ENCODE measurements around the gene TNRC18. TPM values are rescaled to one million over a fixed set of nuclear protein-coding genes. Genes with fewer than 3 reads are reported as not detected.

Gene TNRC18
- total and polyA plus RNA-seq, 4 donors: 2.3 to 37.1 (median 20.4) TPM

DNA sequence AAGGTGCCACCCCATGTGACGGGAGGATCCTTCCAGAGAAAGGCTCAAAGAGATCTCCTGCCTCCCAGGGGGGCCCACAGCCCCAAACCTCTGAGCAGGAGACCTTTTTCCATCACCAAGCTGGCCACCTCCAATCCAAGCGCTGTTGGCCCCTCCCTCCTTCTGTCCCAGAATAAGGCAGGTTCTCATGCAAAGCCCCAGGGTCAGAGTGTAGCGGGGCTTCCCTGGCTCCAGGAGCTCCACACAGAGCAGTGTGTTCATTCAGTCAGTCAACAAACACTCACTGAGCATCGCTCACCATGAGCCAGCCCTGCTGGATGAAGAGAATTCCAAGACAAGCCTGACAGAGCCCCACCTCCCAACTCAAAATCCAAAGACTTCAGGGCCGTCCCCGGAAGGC, 39.0 kb downstream of the TNRC18 start:
- peaks cover 4 to 12% (median 7%) of the 10 kb centered on the region in 4 donors for H3K4me1 ChIP-seq (ENCODE audit: control insufficient read depth in 4 of 4, insufficient read depth in 4 of 4, low read length in 3 of 4)
- H3K4me3 ChIP-seq (ENCODE audit: low read depth in 1 of 3, low read length in 3 of 3): no peak overlapping the region
- peaks cover 4 to 19% (median 13%) of the 10 kb centered on the region in 4 donors for H3K36me3 ChIP-seq (ENCODE audit: control insufficient read depth in 4 of 4, insufficient read depth in 3 of 4, low read depth in 1 of 4, low read length in 3 of 4)
- no peak overlapping the region for H3K27ac ChIP-seq (ENCODE audit: low read depth in 1 of 2, low read length in 2 of 2)
- TF ChIP-seq GABPA (IDR thresholded peaks at IDR 0.05 in 1 of 2, conservative IDR thresholded peaks at IDR 0.05 in 1 of 2) (no peak), TAF1 (conservative IDR thresholded peaks at IDR 0.05) (no peak), SP1 (IDR thresholded peaks at IDR 0.05) (no peak), FOXA1 (IDR thresholded peaks at IDR 0.05) (no peak), MAX (IDR thresholded peaks at IDR 0.05) (no peak), ZBTB33 (IDR thresholded peaks at IDR 0.05) (no peak), NR2F2 (IDR thresholded peaks at IDR 0.05) (no peak), RXRA (IDR thresholded peaks at IDR 0.05) (no peak), HNF4G (IDR thresholded peaks at IDR 0.05) (no peak), RAD21 (IDR thresholded peaks at IDR 0.05) (no peak), JUND (IDR thresholded peaks at IDR 0.05) (no peak), HNF4A (conservative IDR thresholded peaks at IDR 0.05) (no peak)
- TF ChIP-seq, protein P1, sequence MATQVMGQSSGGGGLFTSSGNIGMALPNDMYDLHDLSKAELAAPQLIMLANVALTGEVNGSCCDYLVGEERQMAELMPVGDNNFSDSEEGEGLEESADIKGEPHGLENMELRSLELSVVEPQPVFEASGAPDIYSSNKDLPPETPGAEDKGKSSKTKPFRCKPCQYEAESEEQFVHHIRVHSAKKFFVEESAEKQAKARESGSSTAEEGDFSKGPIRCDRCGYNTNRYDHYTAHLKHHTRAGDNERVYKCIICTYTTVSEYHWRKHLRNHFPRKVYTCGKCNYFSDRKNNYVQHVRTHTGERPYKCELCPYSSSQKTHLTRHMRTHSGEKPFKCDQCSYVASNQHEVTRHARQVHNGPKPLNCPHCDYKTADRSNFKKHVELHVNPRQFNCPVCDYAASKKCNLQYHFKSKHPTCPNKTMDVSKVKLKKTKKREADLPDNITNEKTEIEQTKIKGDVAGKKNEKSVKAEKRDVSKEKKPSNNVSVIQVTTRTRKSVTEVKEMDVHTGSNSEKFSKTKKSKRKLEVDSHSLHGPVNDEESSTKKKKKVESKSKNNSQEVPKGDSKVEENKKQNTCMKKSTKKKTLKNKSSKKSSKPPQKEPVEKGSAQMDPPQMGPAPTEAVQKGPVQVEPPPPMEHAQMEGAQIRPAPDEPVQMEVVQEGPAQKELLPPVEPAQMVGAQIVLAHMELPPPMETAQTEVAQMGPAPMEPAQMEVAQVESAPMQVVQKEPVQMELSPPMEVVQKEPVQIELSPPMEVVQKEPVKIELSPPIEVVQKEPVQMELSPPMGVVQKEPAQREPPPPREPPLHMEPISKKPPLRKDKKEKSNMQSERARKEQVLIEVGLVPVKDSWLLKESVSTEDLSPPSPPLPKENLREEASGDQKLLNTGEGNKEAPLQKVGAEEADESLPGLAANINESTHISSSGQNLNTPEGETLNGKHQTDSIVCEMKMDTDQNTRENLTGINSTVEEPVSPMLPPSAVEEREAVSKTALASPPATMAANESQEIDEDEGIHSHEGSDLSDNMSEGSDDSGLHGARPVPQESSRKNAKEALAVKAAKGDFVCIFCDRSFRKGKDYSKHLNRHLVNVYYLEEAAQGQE (IDR thresholded peaks at IDR 0.05): no peak
- TF ChIP-seq, protein P2, sequence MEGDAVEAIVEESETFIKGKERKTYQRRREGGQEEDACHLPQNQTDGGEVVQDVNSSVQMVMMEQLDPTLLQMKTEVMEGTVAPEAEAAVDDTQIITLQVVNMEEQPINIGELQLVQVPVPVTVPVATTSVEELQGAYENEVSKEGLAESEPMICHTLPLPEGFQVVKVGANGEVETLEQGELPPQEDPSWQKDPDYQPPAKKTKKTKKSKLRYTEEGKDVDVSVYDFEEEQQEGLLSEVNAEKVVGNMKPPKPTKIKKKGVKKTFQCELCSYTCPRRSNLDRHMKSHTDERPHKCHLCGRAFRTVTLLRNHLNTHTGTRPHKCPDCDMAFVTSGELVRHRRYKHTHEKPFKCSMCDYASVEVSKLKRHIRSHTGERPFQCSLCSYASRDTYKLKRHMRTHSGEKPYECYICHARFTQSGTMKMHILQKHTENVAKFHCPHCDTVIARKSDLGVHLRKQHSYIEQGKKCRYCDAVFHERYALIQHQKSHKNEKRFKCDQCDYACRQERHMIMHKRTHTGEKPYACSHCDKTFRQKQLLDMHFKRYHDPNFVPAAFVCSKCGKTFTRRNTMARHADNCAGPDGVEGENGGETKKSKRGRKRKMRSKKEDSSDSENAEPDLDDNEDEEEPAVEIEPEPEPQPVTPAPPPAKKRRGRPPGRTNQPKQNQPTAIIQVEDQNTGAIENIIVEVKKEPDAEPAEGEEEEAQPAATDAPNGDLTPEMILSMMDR (IDR thresholded peaks at IDR 0.05; ENCODE audit: low read depth, low read length, missing input control): no peak
- TF ChIP-seq, protein P3, sequence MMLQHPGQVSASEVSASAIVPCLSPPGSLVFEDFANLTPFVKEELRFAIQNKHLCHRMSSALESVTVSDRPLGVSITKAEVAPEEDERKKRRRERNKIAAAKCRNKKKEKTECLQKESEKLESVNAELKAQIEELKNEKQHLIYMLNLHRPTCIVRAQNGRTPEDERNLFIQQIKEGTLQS (IDR thresholded peaks at IDR 0.05): no peak
- no peak for DNase-seq (ENCODE audit: low spot score)
- H3K9ac ChIP-seq (ENCODE audit: low read depth in 1 of 2, low read length in 2 of 2): no peak overlapping the region
- no peaks in the 10 kb centered on the region for H3K27me3 ChIP-seq (ENCODE audit: control insufficient read depth in 4 of 4, insufficient read depth in 4 of 4, low read length in 3 of 4)
- no peaks in the 10 kb centered on the region for H3K9me3 ChIP-seq (ENCODE audit: control insufficient read depth in 4 of 4, low read length in 3 of 4)
- 89% methylated on average over 6 of the region's 6 CpGs for WGBS

Measured in liver (tissue), 9 donors.